Left cardiac atrium (tissue), 4 donors: Measurements from ENCODE around the gene KDSR. TPM values are rescaled to one million over a fixed set of nuclear protein-coding genes. Genes with fewer than 3 reads are reported as not detected.

Experiments
- ATAC-seq, 2 donors: fragments of 200-7000 bp; cut with Tn5 transposase; one replicate each; pipeline ENCODE4 v1.9.1; 2020; ENCODE audit warnings: mild to moderate bottlenecking in 2 of 2, moderate library complexity in 2 of 2
- DNase-seq: peaks from one replicate; pipeline ENCODE4 v3.0.0-alpha.2; 2020
- intact Hi-C, 2 donors: fragments of 100-400 bp; cut with DNase I; formaldehyde crosslinking; loops; one replicate each; pipeline versions ENCODE4 v1.14.1 to v1.15.1; 2022 to 2023
- long read RNA-seq: library from polyadenylated mRNA; unstranded; transcript quantifications from one replicate; pipeline ENCODE4 v2.0.0, GENCODE V29; 2021
- total RNA-seq, 2 donors: library from RNA; stranded (reverse); fragmentation: NEBNext Ultra II Directional; extraction: Animal tissue kit (Norgen Biotek cat#: 25700); gene quantifications; one replicate each; pipeline ENCODE4 v1.2.1, GENCODE V29; 2021
- donor health status: DM: no; HTN: yes; CAD: no.
- donor health status: DM: no; HTN: yes; CAD: no; lungs with severe emphysema.
- donor health status: DM: yes; HTN: yes; CAD: no.
- donor health status: Dilated cardiomyopathy.

KDSR gene
- total RNA-seq: 10 to 100 TPM; 48.0 to 58.1 TPM
- long read RNA-seq, full-length matches to known transcripts: 42 of 49 reads
- long read RNA-seq, partial matches to known transcripts: 1 of 49 reads
- long read RNA-seq, other reads (novel, unspliced or antisense): 6 of 49 reads

- ATAC-seq (peak; percentile 96 to 98), DNase-seq (peak; percentile 97)
- intact Hi-C loops: loop anchor here (5.0 to 10.0 kb wide), 2 partner anchors 55 to 57 kb away; partner anchors contain the start of gene VPS4B (in 2 of the 2)
Observed at GRCh38 chr18:63367053-63367953, at the start of gene KDSR. TSS of gene KDSR (minus strand) at chr18:63367206. CDS start at chr18:63367118, 88 bp downstream.

DNA sequence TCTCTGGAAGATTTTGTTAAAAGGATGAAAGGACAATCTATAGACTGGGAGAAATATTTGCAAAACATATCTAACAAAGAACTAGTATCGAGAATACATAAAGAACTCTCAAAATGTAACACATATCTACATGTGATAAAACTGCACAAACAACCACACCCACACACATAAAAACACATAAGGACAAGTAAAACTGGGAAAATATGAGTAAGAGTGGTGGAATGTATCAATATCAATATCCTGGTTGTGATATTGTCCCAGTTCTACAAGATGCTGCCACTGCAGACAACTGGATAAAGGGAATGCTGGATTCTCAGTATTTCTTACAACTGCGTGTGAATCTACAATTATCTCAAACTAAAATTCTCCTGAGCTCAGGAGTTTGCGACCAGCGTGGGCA is 45.9 kb upstream of the KDSR start:
- intact Hi-C loops: no loop called here
- DNase-seq (no peak), ATAC-seq (no peak)

- intact Hi-C loops: no loop called here
- no peak for DNase-seq
- ATAC-seq: no peak
Observed at GRCh38 chr18:63410792-63411191, 43.8 kb upstream of the KDSR start.

DNA sequence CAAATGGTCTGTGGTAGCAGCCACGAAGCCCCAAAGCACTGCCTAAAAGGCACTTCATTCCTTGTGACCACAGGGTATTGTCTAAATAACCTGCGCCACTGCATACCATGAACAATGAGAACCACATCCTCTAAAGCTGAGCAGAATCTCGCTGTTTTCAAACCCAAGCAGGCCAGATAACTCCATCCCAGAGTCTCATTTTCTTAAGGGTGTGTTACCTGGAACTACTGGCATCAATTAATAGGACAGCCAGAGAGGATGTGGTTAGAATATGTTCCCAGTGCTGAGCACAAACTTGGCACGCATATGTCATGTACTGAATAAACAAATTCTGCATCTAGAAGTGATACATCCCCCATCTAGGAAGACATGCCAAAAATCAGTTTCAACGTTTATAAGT is 42.3 kb upstream of the KDSR start:
- DNase-seq: no peak
- intact Hi-C loops: no loop called here
- ATAC-seq: no peak

DNA sequence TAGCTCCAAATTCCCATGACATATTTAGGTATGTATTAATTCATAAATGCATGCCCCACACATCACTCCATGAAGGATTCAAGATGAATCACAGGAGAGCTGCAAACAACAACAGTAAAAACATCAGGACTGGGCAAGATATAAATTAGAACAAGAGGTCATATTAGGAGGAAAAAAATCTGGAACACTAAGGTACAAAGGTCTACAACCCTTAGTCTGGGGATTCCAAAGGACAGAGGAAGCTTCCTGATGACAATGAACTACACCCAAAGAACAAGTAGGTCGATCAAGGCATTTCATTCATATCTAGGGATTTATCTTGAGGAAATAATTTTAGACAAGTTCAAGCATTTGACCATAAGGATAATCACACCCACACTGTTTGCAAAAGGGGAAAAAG is 40.7 kb upstream of the KDSR start:
- no peak for DNase-seq

DNA sequence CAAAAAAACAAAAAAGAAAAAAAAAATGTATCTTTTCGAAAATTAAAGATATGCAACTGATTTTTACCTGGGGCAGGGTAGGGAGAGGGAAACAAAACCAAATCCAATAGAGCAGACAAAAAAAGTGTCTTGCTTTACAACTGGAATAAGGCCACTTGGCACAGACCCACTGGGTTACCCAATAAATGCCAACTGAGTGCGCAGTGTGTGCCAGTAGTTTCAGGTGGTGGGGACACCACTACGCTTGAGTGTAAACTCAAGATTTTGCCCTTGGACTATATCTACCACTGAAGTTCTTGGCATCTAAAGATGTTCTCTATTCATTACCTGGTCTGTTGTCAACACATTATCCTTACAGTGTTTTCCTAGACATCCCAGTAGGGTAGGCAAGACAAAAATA is 39.0 kb upstream of the KDSR start:
- DNase-seq (peak; percentile 40), ATAC-seq (peak in 1 of 2 donors; percentile 56)
- intact Hi-C loops: no loop called here

More for the DNA sequence above, 40.7 kb upstream of the KDSR start:
- no peak for ATAC-seq
- intact Hi-C loops: no loop called here

DNA sequence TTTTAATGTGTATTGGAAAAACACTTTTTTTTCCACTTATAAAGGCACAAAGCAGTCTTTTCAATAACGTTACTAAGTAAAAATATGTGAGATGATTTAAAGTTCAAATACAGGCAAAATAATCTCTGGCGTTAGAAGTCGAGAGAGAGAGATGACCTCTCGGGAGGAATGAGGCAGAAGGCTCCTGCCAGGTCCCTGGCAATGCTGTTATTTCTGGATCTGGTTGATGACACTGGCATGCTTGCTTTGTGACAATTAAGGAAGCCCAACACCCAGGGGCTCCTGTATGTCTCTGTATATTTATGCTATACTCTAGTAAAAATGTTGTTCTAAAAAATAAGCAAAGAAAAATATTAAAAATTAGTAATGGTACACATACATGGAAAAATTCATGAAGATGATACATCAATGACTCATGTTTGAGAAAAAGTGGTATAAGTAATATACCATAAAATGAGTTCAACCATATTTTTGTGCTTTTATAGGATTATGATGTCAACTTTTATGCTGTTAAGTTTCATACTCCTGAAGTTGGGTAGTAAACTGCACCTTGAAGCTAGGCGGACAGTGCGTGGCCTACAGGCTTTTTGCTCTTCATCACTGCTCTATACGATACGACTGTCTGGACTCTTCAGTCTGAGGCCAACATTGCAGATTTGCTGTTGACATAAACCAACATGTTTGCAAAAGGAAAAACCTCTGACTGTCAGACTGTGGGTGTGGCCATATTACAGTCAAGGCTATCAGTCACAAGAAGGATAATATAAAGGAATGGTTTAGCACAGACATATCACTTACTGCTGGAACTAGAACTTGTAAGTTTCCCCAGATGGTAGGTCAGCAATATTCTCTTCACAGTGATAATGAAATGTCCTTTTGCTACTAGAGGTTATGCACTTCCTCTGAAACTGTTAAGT is 35.5 kb upstream of the KDSR start:
- ATAC-seq (peak; percentile 77 to 79), DNase-seq (no peak)
- intact Hi-C loops: no loop called here

- DNase-seq (no peak), ATAC-seq (no peak)
- intact Hi-C loops: no loop called here
Observed at GRCh38 chr18:63399300-63399699, 32.3 kb upstream of the KDSR start.

GRCh38 chr18:63397349-63397748 is 30.3 kb upstream of the KDSR start:
- intact Hi-C loops: no loop called here
- no peak for DNase-seq
- ATAC-seq: no peak

- intact Hi-C loops: no loop called here
- DNase-seq (no peak), ATAC-seq (no peak)
Observed at GRCh38 chr18:63395503-63395902, 28.5 kb upstream of the KDSR start.

DNA sequence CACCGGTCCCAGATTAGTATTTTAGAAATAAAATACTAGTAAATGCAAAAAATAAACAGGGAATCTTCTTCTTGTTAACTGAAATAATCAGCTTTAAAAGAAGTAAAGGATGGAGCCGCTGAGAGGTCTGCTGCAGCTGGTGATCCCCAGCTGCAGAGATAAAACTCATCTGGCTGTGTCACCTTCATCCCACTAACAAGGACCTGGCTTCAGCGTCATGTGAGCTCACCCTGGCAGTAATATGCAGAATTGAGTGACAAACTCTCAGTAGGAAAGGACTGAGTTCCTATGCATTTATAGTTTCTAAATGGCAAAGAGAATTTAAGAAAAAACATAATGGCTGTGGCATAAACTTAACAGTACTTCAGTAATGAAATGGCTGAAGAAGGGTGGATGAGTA is 27.9 kb upstream of the KDSR start:
- intact Hi-C loops: no loop called here
- ATAC-seq (no peak), DNase-seq (no peak)

DNA sequence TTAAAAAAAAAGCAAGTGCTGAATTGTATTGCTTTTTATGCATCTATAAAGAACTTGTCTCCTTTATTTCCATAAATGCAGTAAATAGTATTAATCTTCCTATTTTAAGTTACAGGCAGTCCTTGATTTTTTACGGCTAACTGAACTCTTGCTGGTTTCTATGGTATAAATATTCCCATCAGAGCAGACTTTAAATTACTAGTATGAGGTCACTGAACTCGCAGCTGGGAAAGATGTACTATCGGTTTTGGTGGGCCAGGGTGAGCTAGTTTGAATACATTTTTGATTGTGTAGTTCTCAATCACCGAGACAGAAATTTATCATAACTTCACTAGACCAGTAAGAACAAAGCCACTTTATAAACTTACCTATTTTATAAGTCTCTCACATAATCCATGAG is 20.9 kb upstream of the KDSR start:
- intact Hi-C loops: no loop called here
- ATAC-seq: no peak
- no peak for DNase-seq

GRCh38 chr18:63382843-63383242 is 15.8 kb upstream of the KDSR start:
- intact Hi-C loops: no loop called here
- ATAC-seq (no peak), DNase-seq (no peak)

- no peak for DNase-seq
Observed at GRCh38 chr18:63379639-63379962, 12.6 kb upstream of the KDSR start.

GRCh38 chr18:63378919-63379638 is 12.1 kb upstream of the KDSR start:
- DNase-seq (no peak), ATAC-seq (no peak)
- intact Hi-C loops: no loop called here

More at GRCh38 chr18:63379639-63379962, 12.6 kb upstream of the KDSR start:
- no peak for ATAC-seq
- intact Hi-C loops: no loop called here

DNA sequence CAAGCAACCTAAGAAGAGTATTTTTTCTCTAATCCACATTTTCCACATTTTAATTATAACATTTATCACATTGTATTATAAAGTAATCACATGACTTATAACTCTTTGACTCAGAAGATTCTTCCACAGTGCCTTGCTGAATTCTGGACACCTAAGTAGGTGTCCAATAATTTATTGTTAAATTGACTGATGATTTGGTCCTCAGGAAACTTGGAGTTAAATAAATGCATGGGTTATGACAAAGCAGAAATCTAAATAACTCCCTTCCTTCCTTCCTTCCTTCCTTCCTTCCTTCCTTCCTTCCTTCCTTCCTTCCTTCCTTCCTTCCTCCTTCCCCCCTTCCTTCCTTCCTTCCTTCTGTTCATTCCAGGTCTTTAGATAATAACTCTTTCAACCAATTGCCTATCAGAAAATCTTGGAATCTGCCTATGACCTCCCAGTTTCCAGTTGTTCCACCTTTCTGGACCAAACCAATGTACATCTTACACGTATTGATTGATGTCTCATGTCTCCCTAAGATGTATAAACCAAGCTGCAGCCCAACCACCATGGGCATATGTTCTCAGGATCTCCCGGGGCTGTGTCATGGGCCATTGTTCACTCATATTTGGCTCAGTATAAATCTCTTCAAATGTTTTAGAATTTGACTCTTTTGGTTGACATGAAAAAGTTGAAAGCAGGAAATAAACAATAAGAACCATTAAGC is 10.4 kb upstream of the KDSR start:
- ATAC-seq (no peak), DNase-seq (no peak)
- intact Hi-C loops: no loop called here

GRCh38 chr18:63376538-63376937 is 9.5 kb upstream of the KDSR start:
- intact Hi-C loops: no loop called here
- ATAC-seq (no peak), DNase-seq (no peak)

DNA sequence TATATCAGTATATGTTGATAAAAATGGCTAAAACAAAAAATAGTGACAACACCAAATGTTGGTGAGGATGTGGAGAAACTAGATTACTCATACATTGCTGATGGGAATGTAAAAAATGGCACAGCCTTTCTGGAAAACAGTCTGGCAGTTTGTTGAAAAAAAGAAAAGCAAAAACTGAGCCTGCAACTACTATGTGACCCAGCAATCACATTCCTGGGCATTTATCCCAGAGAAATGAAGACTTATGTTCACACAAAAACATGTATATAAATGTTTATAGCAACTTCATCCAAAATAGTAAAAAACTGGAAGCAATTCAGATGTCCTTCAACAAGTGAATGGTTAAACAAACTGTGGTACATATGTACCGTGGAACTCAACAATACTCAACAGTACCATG is 7.5 kb upstream of the KDSR start:
- intact Hi-C loops: no loop called here
- no peak for DNase-seq
- ATAC-seq: no peak

DNA sequence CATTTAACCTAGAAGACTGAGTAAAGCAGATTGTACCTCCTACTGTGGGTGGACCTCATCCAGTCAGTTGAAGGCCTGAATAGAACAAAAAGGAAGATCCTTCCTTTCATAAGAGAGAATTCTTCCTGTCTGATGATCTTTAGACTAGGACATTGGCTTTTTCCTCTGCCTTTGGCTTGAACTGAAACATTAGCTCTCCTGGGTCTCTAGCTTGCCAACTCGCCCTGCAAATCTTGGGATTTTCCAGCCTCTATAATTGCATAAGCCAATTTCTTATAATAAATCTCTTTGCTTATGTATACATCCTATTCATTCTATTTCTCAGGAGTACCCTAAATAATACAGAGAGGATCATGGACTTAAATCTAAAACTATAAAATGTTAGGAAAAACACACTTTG is 6.2 kb upstream of the KDSR start:
- intact Hi-C loops: no loop called here
- no peak for ATAC-seq
- DNase-seq: no peak
